Skin of body (tissue), 2 donors: Measurements from ENCODE around the gene LRMDA. TPM values are rescaled to one million over a fixed set of nuclear protein-coding genes. Genes with fewer than 3 reads are reported as not detected.

Source experiments
- DNase-seq: peaks from one replicate; lab custom pipeline; 2025; lab: John Stamatoyannopoulos, UW
- total RNA-seq: library from RNA; depleted of rRNA; stranded (reverse); fragments of >200 nt; gene quantifications from one replicate; pipeline ENCODE4 v1.2.3, GENCODE V29; 2014

The LRMDA gene
- total RNA-seq, 1 donor from 2014 or later, result 12.7 TPM

- DNase-seq, result no peak
Observed at GRCh38 chr10:76411729-76412435, 980.5 kb downstream of the LRMDA start.

DNA sequence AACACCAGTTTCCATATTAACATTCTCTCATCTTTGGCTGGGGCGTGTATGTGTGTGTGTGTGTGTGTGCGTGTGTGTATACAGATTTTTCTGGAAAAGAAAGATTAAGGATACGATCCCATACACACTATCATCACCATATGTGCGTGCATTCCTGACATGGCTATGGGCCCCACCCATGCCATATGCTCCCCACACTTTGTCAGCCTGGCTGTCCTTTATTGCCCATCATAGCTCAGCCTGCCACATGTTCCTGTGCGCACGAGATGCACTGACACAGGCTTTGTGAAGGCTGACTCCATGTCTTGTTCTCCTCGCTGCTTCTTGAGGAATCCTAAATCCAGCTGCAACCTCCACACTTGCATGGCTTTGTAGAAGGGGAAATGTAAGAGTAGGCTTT lies 984.1 kb downstream of the LRMDA start:
- DNase-seq, result peak; percentile 54

DNA sequence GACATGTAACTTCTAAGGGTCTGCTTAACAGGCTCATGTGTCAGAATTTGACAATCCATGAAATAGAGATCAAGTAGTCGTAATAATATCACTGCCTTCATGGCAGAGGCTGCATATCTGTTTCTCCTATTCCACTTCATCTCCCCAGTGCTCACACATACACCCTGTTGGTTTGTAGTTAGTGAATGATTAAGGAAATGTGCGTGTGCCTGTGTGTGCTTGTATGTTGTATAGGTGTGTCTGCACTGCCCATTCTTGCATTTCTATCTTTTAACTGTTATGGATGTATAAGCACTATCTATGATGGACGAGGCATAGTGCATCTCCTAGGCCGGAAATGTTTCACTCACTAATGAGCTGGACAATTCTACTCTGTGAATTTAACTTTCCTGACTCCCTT lies 985.2 kb downstream of the LRMDA start:
- DNase-seq, result no peak

- no peak for DNase-seq
Observed at GRCh38 chr10:76420725-76421124, 989.3 kb downstream of the LRMDA start.

- no peak for DNase-seq
Observed at GRCh38 chr10:76422769-76423168, 991.3 kb downstream of the LRMDA start.

- no peak for DNase-seq
Observed at GRCh38 chr10:76428551-76429367, 997.3 kb downstream of the LRMDA start.

- no peak for DNase-seq
Observed at GRCh38 chr10:76429368-76430060, 998.1 kb downstream of the LRMDA start.

DNA sequence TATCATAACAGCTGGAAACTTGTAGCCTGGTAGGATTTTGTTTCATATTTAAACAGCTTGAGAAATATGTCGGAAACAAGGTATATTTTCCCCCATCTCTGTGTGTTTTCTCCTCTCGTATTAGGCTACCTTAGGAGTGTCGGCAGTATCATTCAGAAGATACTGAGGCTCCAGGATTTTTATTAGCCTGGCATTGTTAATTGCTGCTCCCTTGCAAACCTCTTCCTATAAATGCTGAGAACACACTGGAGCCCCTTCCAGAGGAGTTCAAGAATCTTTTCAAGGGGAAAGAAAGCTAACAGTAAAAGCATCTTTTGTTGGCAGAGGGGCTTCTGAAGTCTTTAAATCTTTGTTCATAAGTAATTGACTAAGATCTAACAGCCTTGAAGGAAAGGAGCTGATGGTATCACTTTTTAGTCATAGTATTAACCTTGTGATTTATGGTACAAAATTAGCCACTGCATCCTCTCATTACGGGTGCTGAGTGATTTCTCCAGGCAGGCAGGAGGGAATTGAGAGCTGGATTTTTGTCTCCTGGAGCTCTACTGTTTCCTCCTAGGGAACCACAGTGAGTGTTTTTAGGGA lies 998.7 kb downstream of the LRMDA start:
- DNase-seq, result peak; percentile 6

GRCh38 chr10:76432016-76433012 lies 1000.9 kb downstream of the LRMDA start:
- peak; percentile 20 for DNase-seq

DNA sequence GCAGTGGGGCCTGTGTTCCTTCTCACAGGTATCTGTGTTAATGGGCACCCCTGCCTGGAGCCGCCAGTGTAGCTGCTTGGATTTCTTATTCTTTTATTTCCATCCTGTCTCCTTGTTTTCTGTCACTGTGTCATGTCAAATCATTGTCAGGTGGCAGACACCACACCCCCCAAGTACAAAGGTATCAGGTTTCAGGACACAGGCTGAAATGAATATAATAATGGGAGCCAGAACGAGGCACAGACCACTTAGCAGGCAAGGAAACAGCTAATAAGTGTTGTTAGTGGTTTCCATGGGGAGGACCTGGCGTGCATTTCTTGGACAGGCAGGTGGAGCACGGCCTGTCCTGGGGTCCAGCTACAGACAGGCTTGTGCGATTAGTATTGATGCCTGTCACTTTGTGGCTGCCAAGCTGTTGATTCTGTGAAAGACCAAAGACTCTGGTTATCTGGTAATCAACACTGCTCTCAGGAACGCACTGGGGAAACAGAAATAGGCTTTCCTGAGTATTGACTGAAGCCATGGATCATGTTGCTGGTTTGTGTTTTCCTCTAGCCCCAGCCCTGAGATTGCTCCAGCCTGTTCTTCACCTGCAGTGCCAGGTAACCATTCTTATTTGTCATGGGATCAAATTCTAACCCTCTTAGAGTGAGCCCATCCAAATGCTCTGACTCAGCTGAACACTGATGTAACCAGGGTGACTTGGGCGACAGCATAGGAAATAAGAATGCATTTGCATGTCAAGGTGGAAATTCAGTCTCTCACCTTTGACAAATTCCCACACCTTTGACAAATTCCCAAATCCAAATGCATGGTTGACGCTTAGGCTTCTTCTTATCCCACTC lies 1002.0 kb downstream of the LRMDA start:
- DNase-seq, result no peak

DNA sequence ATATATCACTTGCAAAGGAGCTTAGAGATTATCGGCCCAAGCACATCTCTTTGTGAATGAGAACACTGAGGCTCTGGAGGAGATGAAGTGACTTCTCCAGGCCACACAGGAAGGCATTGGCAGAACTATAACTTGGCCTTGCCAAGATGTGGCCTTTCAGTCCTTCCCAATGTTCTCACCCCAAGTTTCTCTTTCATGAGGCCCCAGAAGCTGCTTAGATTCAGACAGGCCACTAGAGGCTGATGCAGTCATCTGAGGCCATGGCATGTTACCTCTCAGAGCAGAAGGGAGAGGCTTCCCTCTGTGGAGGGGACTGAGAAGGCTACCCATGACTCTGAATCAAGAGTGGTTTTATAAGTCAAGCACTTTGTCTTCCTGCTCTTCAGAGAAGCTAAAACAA lies 1003.7 kb downstream of the LRMDA start:
- DNase-seq, result no peak

- DNase-seq, result no peak
Observed at GRCh38 chr10:76436401-76436811, 1005.0 kb downstream of the LRMDA start.

DNA sequence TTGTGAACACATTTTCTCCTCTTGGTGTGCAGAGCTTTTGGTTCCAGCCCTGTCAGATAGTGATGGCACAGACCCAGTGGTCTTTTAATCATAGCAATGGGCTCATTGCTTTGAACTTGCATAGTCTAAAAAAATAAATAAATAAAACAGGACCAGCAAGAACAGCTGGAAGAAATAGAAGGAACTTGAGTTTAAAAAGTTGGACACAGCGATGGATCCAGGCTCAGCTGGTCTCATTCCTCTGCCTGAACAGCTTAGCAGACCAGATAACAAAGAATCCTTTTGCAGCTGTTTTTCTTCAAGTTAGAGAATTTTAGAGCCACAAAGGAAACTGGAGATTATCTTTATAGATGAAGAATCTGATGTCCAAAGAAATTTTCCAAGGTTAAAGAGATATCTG lies 1005.6 kb downstream of the LRMDA start:
- peak; percentile 60 for DNase-seq

- DNase-seq, result no peak
Observed at GRCh38 chr10:76440426-76440825, 1009.0 kb downstream of the LRMDA start.

DNA sequence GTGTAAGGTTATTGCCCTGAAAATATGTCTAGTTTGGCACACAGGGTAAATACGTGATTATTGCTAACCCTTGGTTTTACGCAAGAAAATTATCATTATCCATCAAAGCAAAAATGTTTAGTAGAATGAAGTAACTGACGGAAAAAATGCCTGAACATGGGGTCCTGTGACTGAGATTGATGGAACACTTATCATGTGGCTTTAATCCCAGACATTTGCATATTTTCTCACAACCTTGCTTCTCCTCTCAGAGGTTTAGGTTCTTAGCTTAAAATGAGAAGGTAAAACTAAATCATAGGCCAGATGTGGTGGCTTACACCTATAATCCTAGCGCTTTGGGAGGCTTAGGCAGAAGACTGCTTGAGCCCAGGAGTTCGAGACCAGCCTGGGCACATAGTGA lies 1010.7 kb downstream of the LRMDA start:
- no peak for DNase-seq

DNA sequence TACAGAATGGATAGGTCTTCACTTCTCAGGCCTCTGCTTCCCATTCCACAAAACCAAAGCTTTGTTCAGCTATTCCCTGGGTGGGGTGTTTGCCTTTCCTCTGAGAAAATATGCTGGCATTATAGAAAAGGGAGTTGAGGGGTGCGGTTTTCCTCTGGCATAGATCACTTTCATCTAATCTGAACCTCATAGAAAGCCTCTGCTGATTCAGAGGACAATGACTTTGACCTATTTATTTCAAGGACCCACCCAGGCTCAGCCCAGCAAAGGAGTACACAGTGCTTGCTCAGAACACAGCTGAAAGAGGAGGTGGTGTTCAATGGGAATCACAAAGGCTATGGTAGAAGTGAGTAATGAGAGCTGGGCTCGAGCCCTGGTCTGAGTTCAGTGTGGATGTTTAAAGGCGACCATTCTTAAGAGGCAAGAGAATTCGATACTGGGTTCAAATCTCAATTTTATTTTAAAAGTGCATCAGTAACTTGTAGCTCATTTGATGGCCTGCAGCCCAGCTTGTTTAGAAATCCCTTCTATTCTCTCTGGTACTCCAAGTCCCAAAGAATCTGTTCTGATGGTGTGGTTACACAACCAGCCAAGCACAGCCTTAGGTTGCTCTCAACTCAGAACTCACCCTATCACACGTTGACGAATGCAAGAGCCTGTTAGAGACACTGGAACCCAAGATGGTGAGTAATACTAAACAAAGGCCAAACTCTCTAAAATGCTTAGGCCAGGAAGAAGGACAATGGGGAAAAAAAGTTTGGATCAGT lies 1012.8 kb downstream of the LRMDA start:
- DNase-seq, result no peak

- DNase-seq, result no peak
Observed at GRCh38 chr10:76447578-76447977, 1016.2 kb downstream of the LRMDA start.

DNA sequence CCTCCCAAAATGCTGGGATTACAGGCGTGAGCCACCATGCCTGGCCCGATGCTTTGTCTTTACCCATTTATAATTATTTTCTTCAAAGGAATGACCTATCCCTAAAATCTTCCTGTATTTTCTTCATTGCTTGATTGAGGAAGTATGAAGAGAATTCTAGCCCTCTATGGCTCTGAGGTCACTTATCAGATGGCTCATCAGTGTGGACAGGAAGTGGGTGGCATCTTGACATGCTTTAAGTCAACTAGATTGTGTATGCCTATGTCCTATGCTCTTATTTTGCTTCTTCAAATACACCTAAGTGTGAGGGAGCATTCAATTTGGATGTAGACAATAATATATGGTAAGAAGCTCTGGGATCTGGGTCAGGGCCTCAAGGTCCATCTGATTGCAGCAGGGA lies 1020.5 kb downstream of the LRMDA start:
- DNase-seq, result no peak

- DNase-seq, result no peak
Observed at GRCh38 chr10:76453332-76453731, 1021.9 kb downstream of the LRMDA start.
